ENCODE results near the gene GAPVD1. TPM values are rescaled to one million over a fixed set of nuclear protein-coding genes. Genes with fewer than 3 reads are reported as not detected.
A peak's percentile ranks its signal among the peaks of the same experiment; 100 is the strongest.

The GAPVD1 gene
- total and polyA plus RNA-seq, 2 of the 13 experiments (the other 11 are each of a cell fraction or from before 2014, with no cell fraction given) = 11.1 to 33.2 TPM

DNA sequence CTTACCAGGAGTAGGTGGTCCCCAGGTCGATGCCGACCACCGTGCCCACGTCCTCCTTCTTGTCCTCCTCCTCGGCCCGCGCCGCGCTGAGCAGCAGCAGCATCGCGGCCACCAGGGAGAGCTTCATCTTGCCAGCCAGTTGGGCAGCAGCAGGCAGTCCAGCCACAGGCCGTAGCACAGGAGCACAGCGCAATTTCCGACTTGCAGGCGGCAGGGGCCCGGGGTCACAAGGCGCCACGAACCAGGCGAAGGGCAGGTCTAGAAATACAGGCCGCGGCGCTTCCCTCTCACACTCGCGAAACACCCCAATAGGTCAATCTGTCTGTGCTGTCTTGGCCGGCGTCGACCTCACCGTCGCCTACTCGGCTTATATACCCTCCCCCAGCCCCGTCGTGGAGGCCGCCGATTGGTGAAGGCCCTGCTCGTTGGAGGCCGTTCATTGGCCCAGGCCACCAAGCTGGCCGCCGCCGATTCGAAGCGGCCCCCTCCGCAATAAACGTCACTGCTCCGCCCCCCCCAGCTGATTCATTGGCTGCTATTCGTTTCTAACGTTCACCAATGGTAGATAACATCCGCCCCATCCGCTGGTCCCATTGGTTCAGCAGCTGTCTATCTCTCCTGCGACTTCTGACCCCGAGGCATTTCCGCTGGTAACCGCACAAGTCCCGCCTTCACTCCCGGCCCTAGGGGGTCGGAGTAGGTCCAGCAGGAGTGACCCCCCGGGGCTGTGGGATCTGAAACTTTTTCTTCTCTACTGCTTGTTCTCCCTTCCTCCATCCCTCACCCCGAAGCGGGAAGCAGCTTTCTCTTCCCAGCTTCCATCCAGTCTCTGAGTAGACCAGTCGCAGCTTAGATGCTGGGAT is 20.4 kb upstream of the GAPVD1 start, which contains the start of gene HSPA5 (continued):
- TF ChIP-seq, protein P1, sequence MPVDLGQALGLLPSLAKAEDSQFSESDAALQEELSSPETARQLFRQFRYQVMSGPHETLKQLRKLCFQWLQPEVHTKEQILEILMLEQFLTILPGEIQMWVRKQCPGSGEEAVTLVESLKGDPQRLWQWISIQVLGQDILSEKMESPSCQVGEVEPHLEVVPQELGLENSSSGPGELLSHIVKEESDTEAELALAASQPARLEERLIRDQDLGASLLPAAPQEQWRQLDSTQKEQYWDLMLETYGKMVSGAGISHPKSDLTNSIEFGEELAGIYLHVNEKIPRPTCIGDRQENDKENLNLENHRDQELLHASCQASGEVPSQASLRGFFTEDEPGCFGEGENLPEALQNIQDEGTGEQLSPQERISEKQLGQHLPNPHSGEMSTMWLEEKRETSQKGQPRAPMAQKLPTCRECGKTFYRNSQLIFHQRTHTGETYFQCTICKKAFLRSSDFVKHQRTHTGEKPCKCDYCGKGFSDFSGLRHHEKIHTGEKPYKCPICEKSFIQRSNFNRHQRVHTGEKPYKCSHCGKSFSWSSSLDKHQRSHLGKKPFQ (CRISPR knock-in tag; IDR thresholded peaks at IDR 0.05; ENCODE audit: insufficient replicate concordance) = no peak
- TF ChIP-seq, protein P2, sequence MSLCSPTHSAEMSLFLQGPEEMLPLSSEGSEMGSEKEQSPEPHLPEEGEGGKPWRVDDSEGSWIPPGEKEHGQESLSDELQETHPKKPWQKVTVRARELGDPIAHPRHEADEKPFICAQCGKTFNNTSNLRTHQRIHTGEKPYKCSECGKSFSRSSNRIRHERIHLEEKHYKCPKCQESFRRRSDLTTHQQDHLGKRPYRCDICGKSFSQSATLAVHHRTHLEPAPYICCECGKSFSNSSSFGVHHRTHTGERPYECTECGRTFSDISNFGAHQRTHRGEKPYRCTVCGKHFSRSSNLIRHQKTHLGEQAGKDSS (CRISPR knock-in tag; IDR thresholded peaks at IDR 0.05; ENCODE audit: borderline replicate concordance, low read depth) = no peak
- TF ChIP-seq EEA1 (CRISPR knock-in tag; IDR thresholded peaks at IDR 0.05; ENCODE audit: borderline replicate concordance) (no peak), ZNF629 (CRISPR knock-in tag; conservative IDR thresholded peaks at IDR 0.05) (no peak), ZNF768 (CRISPR knock-in tag; IDR thresholded peaks at IDR 0.05) (no peak; the same call in 1 of the 2 replicates), NONO (IDR thresholded peaks at IDR 0.05) (no peak), NONO (CRISPR knock-in tag; conservative IDR thresholded peaks at IDR 0.05) (peak; percentile 71), ZNF234 (CRISPR knock-in tag; conservative IDR thresholded peaks at IDR 0.05) (no peak), ZNF343 (CRISPR knock-in tag; IDR thresholded peaks at IDR 0.05) (no peak), ZNF792 (CRISPR knock-in tag; IDR thresholded peaks at IDR 0.05) (peak; percentile 90), DPF2 (CRISPR knock-in tag; IDR thresholded peaks at IDR 0.05; ENCODE audit: borderline replicate concordance, low read depth) (no peak), ZNF121 (CRISPR knock-in tag; IDR thresholded peaks at IDR 0.05) (no peak), MED13 (CRISPR knock-in tag; IDR thresholded peaks at IDR 0.05) (peak; percentile 89), TCF7 (IDR thresholded peaks at IDR 0.05; ENCODE audit: low read depth) (no peak), ZSCAN30 (CRISPR knock-in tag; IDR thresholded peaks at IDR 0.05) (peak; percentile 61; the same call in 1 of the 2 replicates), ZSCAN22 (CRISPR knock-in tag; IDR thresholded peaks at IDR 0.05) (no peak), ZKSCAN8 (CRISPR knock-in tag; IDR thresholded peaks at IDR 0.05; ENCODE audit: borderline replicate concordance) (peak; percentile 63), ZNF766 (CRISPR knock-in tag; IDR thresholded peaks at IDR 0.05; ENCODE audit: borderline replicate concordance) (no peak; the same call in 1 of the 2 replicates), NR2C2 (CRISPR knock-in tag; IDR thresholded peaks at IDR 0.05; ENCODE audit: borderline replicate concordance) (peak; percentile 99)
- TF ChIP-seq, protein P3, sequence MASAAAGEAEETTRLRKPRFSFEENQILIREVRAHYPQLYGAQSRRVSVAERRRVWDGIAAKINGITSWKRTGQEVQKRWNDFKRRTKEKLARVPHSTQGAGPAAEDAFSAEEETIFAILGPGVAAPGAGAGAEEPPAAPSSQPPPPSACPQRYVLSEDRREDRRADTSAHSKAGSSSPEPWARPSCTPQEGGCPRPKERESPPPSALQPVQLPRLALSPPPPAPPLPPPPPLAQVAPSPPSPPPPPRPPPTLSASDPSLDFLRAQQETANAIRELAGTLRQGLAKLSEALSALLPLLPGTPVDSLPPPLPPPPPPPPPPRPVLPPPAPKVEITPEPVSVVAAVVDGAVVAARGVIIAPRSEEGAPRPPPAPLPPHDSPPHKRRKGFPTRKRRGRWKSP (CRISPR knock-in tag; IDR thresholded peaks at IDR 0.05) = no peak; the same call in 1 of the 2 replicates
- TF ChIP-seq, protein P4, sequence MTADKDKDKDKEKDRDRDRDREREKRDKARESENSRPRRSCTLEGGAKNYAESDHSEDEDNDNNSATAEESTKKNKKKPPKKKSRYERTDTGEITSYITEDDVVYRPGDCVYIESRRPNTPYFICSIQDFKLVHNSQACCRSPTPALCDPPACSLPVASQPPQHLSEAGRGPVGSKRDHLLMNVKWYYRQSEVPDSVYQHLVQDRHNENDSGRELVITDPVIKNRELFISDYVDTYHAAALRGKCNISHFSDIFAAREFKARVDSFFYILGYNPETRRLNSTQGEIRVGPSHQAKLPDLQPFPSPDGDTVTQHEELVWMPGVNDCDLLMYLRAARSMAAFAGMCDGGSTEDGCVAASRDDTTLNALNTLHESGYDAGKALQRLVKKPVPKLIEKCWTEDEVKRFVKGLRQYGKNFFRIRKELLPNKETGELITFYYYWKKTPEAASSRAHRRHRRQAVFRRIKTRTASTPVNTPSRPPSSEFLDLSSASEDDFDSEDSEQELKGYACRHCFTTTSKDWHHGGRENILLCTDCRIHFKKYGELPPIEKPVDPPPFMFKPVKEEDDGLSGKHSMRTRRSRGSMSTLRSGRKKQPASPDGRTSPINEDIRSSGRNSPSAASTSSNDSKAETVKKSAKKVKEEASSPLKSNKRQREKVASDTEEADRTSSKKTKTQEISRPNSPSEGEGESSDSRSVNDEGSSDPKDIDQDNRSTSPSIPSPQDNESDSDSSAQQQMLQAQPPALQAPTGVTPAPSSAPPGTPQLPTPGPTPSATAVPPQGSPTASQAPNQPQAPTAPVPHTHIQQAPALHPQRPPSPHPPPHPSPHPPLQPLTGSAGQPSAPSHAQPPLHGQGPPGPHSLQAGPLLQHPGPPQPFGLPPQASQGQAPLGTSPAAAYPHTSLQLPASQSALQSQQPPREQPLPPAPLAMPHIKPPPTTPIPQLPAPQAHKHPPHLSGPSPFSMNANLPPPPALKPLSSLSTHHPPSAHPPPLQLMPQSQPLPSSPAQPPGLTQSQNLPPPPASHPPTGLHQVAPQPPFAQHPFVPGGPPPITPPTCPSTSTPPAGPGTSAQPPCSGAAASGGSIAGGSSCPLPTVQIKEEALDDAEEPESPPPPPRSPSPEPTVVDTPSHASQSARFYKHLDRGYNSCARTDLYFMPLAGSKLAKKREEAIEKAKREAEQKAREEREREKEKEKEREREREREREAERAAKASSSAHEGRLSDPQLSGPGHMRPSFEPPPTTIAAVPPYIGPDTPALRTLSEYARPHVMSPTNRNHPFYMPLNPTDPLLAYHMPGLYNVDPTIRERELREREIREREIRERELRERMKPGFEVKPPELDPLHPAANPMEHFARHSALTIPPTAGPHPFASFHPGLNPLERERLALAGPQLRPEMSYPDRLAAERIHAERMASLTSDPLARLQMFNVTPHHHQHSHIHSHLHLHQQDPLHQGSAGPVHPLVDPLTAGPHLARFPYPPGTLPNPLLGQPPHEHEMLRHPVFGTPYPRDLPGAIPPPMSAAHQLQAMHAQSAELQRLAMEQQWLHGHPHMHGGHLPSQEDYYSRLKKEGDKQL (CRISPR knock-in tag; IDR thresholded peaks at IDR 0.05; ENCODE audit: low read depth) = peak; percentile 16; the same call in 1 of the 2 replicates
